ENCODE measurements around the gene TMEM252.

Gene TMEM252

DNA sequence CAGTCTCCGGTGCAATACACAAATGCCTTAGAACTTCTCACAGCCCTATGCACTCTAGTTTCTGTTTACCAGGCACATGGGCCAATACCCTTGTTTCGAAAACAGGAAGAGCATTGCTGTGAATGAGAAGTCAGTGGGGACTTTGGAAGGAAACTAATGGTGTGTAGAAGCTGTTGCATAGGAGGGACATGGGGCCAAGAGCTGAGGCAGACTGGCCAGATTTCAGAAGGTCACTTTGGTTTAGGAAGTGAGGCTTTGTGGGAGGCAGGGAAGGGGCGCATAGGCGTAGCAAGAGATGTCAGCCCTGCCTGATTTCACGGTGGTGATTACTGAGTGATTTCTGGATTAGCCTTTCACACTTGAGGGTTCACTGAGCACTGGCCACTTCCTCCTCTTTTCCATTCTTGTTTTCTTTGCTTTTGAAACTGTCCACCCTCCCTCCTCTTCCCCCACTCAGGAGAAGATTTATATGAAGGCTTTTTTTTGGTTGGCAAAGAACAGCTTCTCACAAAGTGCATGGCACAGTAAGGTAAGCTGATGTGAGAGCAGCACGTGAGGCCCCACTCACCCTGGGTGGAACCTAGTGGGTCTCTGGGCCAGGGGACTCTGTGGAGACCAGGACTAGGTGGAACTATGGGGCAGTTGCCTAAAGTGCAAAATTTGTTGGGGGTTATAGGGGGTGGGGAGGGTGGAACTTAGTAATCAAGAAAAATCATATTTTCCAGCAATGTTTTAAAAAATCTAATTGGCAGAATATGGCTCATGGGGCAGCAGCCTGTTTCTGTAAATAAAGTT, 6.1 kb upstream of the TMEM252 start:
- in situ Hi-C loops (cut with HindIII; ENCODE audit: low pct_ligation_motif_present, low pct_unique_long_range_greater_than_20kb, low sequenced_read_pairs), result no loop called here
- DNase-seq, result no peak

GRCh38 chr9:68545033-68545705, 4.5 kb upstream of the TMEM252 start:
- no peak for DNase-seq
- in situ Hi-C loops (cut with HindIII; ENCODE audit: low pct_ligation_motif_present, low pct_unique_long_range_greater_than_20kb, low sequenced_read_pairs), result no loop called here

- in situ Hi-C loops (cut with HindIII; ENCODE audit: low pct_ligation_motif_present, low pct_unique_long_range_greater_than_20kb, low sequenced_read_pairs), result no loop called here
- DNase-seq, result no peak
These were observed 885 bp upstream of the TMEM252 start for GRCh38 chr9:68541568-68541967.

DNA sequence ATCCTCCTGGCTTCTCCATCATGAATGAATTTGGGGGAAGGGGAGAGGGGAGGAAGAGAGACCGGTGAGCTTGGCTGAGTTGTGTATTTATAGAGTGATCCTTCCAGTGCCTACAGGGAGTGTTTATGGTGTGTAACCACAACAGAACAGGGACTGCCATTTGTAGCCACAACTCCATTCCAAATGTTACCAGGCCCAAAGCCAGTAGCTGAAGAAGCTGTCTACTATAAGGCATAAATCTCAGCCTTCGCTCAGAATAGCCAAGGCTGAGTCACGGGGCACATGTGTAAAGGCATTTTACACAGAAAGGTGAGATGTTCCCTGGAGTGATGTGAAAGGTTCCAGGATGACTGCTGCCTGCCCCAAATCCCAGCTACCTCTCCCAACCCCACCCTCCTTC, 2.5 kb downstream of the TMEM252 start:
- in situ Hi-C loops (cut with HindIII; ENCODE audit: low pct_ligation_motif_present, low pct_unique_long_range_greater_than_20kb, low sequenced_read_pairs), result no loop called here
- no peak for DNase-seq

DNA sequence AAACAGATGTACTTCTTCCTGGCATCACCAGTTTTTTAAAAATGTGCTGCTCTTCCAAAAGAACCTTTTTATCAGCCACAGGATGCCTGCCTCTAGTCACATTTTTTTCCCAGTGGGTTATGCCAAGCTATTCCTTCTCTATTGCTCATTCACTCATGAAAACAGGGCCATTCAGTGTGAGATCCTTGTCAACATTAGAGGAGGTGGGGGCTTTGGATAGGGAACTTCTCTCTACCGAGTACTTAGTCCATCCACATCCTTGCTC, 3.1 kb downstream of the TMEM252 start:
- DNase-seq, result no peak
- in situ Hi-C loops (cut with HindIII; ENCODE audit: low pct_ligation_motif_present, low pct_unique_long_range_greater_than_20kb, low sequenced_read_pairs), result no loop called here

DNA sequence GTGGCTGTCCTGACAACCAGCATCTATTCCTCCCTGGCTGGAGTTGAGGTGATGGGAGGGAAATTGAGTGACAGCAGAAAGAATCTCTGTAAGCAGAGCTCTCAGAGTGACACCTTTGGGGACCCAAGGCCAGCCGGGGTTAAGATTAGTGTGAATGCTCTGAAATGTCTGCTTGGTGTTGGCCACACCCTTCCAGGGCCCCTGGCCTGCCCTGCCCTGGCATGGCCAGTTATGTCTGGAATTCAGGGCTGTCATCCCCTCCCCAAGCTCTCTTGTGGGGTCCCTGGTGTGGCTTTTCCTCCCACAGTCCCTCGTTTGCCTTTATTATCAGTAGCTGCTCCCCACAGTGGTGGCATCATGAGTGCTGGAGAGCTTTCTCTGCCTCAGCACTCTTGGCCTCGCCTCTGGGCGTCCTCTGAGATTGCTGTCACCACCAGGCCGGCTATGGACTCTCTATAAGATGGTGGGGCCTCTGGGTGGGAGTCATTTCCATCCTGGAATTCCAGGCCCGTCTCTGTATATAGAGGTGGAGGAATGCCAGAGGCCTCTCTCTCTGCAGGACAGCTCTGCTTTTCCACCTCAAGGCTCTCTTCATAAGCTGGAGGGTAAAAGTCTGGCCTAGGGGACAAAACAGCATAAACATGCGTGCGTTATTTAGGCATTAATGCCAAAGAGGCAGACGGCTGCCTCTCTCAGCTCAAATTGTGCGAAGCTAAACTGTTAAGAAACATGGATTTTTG, 3.6 kb downstream of the TMEM252 start:
- in situ Hi-C loops (cut with HindIII; ENCODE audit: low pct_ligation_motif_present, low pct_unique_long_range_greater_than_20kb, low sequenced_read_pairs), result no loop called here
- no peak for DNase-seq

GRCh38 chr9:68533678-68534077, 7.0 kb downstream of the TMEM252 start:
- in situ Hi-C loops (cut with HindIII; ENCODE audit: low pct_ligation_motif_present, low pct_unique_long_range_greater_than_20kb, low sequenced_read_pairs), result no loop called here
- no peak for DNase-seq

DNA sequence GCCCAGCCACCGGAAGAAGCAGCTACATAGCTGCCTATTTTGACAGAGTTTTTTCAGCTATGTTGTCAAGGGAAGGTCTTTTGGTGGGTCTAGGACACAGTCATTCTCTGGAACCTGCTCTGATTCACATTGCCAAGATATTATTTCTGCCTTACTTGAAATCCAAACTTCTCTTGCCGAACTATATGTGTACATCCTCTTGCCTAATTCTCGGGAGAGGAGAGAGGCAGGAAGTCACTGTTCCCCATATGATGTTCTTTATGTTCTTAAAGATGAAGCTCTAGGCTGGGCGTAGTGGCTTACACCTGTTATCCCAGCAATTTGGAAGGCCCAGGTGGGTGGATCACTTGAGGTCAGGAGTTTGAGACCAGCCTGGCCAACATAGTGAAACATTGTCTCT, 8.6 kb downstream of the TMEM252 start:
- in situ Hi-C loops (cut with HindIII; ENCODE audit: low pct_ligation_motif_present, low pct_unique_long_range_greater_than_20kb, low sequenced_read_pairs), result no loop called here
- no peak for DNase-seq

- no peak for DNase-seq
- in situ Hi-C loops (cut with HindIII; ENCODE audit: low pct_ligation_motif_present, low pct_unique_long_range_greater_than_20kb, low sequenced_read_pairs), result no loop called here
These were observed 10.1 kb downstream of the TMEM252 start for GRCh38 chr9:68530618-68531017.

- no peak for DNase-seq
- in situ Hi-C loops (cut with HindIII; ENCODE audit: low pct_ligation_motif_present, low pct_unique_long_range_greater_than_20kb, low sequenced_read_pairs), result no loop called here
These were observed 17.2 kb downstream of the TMEM252 start for GRCh38 chr9:68523367-68523936.

DNA sequence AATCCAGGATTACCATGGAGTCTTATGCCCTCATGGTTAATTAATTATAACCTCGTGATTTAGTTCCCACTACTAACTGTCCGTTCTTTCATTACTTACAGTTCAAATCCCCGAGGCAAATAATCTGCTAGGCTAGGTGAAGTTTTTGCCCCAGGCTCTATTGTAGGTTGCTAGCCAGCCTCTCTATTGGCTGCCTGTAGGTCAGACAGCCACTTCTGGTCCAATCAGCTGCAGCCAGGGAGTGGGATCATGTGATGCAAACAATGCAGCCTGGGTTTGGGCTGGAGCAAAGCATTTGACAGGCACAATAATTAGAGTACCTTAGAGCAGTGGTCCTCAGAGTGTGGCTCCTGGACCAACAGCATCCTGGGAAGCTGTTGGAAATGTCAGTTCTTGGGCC, 17.7 kb downstream of the TMEM252 start:
- no peak for DNase-seq
- in situ Hi-C loops (cut with HindIII; ENCODE audit: low pct_ligation_motif_present, low pct_unique_long_range_greater_than_20kb, low sequenced_read_pairs), result no loop called here

- DNase-seq, result no peak
These were observed 18.6 kb downstream of the TMEM252 start for GRCh38 chr9:68522131-68522530.

GRCh38 chr9:68515326-68516017, 25.2 kb downstream of the TMEM252 start:
- DNase-seq, result no peak
- in situ Hi-C loops (cut with HindIII; ENCODE audit: low pct_ligation_motif_present, low pct_unique_long_range_greater_than_20kb, low sequenced_read_pairs), result no loop called here

More at GRCh38 chr9:68522131-68522530, 18.6 kb downstream of the TMEM252 start:
- in situ Hi-C loops (cut with HindIII; ENCODE audit: low pct_ligation_motif_present, low pct_unique_long_range_greater_than_20kb, low sequenced_read_pairs), result no loop called here

GRCh38 chr9:68513981-68514380, 26.7 kb downstream of the TMEM252 start:
- DNase-seq, result no peak

DNA sequence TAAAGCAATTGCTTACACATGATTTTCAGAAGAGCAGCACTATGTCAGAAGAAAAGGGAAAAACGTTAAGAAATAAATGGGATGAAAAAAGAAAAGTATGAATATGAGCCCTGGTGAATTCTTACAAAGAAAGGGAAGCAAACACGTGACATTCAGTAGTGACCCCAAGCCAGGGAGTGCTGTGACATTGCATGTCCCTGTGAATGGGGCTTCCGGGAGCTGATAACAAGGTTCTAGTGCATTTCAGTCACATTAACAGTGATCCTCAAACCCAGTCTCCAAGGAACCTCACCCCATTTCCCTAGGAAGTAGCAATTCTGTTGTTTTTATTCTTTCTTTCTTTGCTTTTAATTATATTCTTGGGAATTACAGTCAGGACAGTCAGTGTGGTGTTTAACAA, 27.3 kb downstream of the TMEM252 start:
- no peak for DNase-seq
- in situ Hi-C loops (cut with HindIII; ENCODE audit: low pct_ligation_motif_present, low pct_unique_long_range_greater_than_20kb, low sequenced_read_pairs), result no loop called here

More at GRCh38 chr9:68513981-68514380, 26.7 kb downstream of the TMEM252 start:
- in situ Hi-C loops (cut with HindIII; ENCODE audit: low pct_ligation_motif_present, low pct_unique_long_range_greater_than_20kb, low sequenced_read_pairs), result no loop called here

GRCh38 chr9:68509689-68510088, 31.0 kb downstream of the TMEM252 start:
- no peak for DNase-seq
- in situ Hi-C loops (cut with HindIII; ENCODE audit: low pct_ligation_motif_present, low pct_unique_long_range_greater_than_20kb, low sequenced_read_pairs), result no loop called here

- no peak for DNase-seq
- in situ Hi-C loops (cut with HindIII; ENCODE audit: low pct_ligation_motif_present, low pct_unique_long_range_greater_than_20kb, low sequenced_read_pairs), result no loop called here
These were observed 32.1 kb downstream of the TMEM252 start for GRCh38 chr9:68508547-68508946.

GRCh38 chr9:68507806-68508145, 32.9 kb downstream of the TMEM252 start:
- in situ Hi-C loops (cut with HindIII; ENCODE audit: low pct_ligation_motif_present, low pct_unique_long_range_greater_than_20kb, low sequenced_read_pairs), result no loop called here
- no peak for DNase-seq
